KMS-11 (cell line): ENCODE measurements around the gene COX11.

ENCODE experiments used
- H2AFZ ChIP-seq: fragments of 200-600 bp; sonication (generic); 2 replicates; pipeline ENCODE4 v1.6.1; 2016; ENCODE audit warnings: antibody characterized with exemption, mixed run types, low read depth
- H3K27ac ChIP-seq: fragments of 200-600 bp; sonication (generic); 2 replicates; pipeline ENCODE4 v1.6.1; 2016; ENCODE audit warnings: mild to moderate bottlenecking, mixed run types
- H3K27me3 ChIP-seq: fragments of 200-600 bp; sonication (generic); 2 replicates; pipeline ENCODE4 v1.6.1; 2017; ENCODE audit warnings: mild to moderate bottlenecking, low read depth, mixed run types, moderate library complexity; ENCODE audit not compliant: insufficient read depth
- H3K36me3 ChIP-seq: fragments of 200-600 bp; sonication (generic); 2 replicates; pipeline ENCODE4 v1.6.1; 2017; ENCODE audit warnings: mild to moderate bottlenecking, mixed run types; ENCODE audit not compliant: insufficient read depth
- H3K4me1 ChIP-seq: fragments of 200-600 bp; sonication (generic); 2 replicates; pipeline ENCODE4 v1.6.1; 2016; ENCODE audit warnings: mild to moderate bottlenecking, low read depth, mixed run types; ENCODE audit not compliant: poor library complexity, severe bottlenecking
- H3K4me2 ChIP-seq: fragments of 200-600 bp; sonication (generic); 2 replicates; pipeline ENCODE4 v1.7.0; 2016; ENCODE audit warnings: mild to moderate bottlenecking, mixed run types
- H3K4me3 ChIP-seq: fragments of 200-600 bp; sonication (generic); IDR thresholded peaks from 2 replicates; pipeline ENCODE4 v1.6.1; 2017; ENCODE audit warnings: low read depth, low read length, mixed read lengths; ENCODE audit not compliant: insufficient read depth
- H3K79me2 ChIP-seq: fragments of 200-600 bp; sonication (generic); 2 replicates; pipeline ENCODE4 v1.6.1; 2016; ENCODE audit warnings: low read depth, mixed run types; ENCODE audit not compliant: insufficient read depth
- H3K9ac ChIP-seq: fragments of 200-600 bp; sonication (generic); 2 replicates; pipeline ENCODE4 v1.6.1; 2016; ENCODE audit warnings: mild to moderate bottlenecking, mixed run types
- H4K20me1 ChIP-seq: fragments of 200-600 bp; sonication (generic); 2 replicates; pipeline ENCODE4 v1.6.1; 2016; ENCODE audit warnings: mild to moderate bottlenecking, mixed run types; ENCODE audit not compliant: insufficient read depth
- TF ChIP-seq, protein P1 (sequence below): fragments of 200-600 bp; sonication (generic); conservative IDR thresholded peaks from 2 replicates; pipeline ENCODE4 v1.6.1; 2017; ENCODE audit warnings: low read depth, mild to moderate bottlenecking, antibody characterized with exemption, low read length, moderate library complexity, mixed read lengths

COX11 gene

DNA sequence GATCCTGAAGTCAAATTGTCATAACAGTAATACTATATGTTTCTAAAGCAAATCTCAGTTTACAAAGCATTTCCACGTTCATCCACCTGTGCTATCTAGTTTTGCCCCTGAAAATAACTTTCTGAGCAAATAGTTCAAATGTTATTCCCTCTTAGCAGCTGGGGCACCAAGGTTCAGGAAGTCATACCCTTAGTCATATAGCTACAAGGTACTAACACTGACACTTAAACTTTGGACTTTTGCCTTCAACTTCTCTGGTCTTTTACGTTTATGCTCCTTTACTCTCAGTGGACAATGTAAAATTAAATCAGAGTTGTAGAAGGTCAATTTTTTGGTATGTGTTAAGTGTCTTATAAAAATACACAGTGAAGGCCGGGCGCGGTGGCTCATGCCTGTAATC lies 33.0 kb downstream of the COX11 start:
- Histone ChIP-seq H3K79me2 (no peaks in the 10 kb centered on the region), H3K9ac (no peak overlapping the region), H2AFZ (no peak overlapping the region), H4K20me1 (no peaks in the 10 kb centered on the region), H3K27me3 (no peaks in the 10 kb centered on the region), H3K36me3 (no peaks in the 10 kb centered on the region), H3K4me1 (no peaks in the 10 kb centered on the region), H3K4me3 (no peak overlapping the region), H3K4me2 (no peak overlapping the region), H3K27ac (no peak overlapping the region)
- TF ChIP-seq, protein P1, sequence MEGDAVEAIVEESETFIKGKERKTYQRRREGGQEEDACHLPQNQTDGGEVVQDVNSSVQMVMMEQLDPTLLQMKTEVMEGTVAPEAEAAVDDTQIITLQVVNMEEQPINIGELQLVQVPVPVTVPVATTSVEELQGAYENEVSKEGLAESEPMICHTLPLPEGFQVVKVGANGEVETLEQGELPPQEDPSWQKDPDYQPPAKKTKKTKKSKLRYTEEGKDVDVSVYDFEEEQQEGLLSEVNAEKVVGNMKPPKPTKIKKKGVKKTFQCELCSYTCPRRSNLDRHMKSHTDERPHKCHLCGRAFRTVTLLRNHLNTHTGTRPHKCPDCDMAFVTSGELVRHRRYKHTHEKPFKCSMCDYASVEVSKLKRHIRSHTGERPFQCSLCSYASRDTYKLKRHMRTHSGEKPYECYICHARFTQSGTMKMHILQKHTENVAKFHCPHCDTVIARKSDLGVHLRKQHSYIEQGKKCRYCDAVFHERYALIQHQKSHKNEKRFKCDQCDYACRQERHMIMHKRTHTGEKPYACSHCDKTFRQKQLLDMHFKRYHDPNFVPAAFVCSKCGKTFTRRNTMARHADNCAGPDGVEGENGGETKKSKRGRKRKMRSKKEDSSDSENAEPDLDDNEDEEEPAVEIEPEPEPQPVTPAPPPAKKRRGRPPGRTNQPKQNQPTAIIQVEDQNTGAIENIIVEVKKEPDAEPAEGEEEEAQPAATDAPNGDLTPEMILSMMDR, result no peak

DNA sequence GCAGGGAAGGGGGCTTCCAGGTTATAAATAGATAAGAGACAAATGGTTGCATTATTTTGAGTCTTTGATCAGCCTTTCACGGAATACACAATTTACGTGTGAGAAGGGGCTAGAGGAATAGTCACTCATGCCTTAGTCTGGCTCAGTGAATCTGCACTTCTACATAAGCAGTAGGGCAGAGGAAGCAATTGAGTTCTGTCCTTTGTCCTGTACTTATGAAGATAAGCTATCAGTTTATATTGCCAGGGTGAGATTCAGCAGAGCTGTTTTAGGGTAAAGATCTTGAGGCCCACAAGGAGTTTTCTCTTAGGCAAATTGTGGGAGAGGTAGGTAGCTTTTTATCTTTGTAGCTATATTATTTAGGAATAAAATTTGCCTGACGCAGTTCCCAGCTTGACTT lies 34.5 kb downstream of the COX11 start:
- H3K79me2 ChIP-seq, result no peaks in the 10 kb centered on the region
- H3K27me3 ChIP-seq, result no peaks in the 10 kb centered on the region
- TF ChIP-seq, protein P1, result no peak
- H3K36me3 ChIP-seq, result no peaks in the 10 kb centered on the region
- no peak overlapping the region for H2AFZ ChIP-seq
- no peaks in the 10 kb centered on the region for H3K4me1 ChIP-seq
- no peak overlapping the region for H3K4me2 ChIP-seq
- H3K4me3 ChIP-seq, result no peak overlapping the region
- no peaks in the 10 kb centered on the region for H4K20me1 ChIP-seq
- no peak overlapping the region for H3K9ac ChIP-seq
- no peak overlapping the region for H3K27ac ChIP-seq

DNA sequence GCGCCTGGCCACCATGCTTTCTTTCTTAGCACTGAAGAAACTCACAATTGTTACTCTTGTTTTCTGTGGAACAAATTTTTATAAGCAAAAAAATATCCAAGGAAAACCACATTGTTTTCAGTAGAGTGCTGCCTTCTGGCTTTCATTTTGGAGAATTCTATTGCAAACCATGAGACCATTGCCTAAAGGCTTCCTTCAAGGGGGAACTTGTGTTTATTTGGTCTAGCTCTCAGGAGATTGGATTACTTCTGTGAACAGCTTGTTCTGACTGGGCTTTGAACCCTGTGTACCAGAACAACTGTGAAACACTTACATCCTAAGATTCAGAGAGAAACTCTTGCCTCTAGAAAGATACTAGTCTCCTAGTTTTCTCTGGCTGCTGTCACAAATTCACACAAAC lies 35.7 kb downstream of the COX11 start:
- no peak overlapping the region for H3K9ac ChIP-seq
- TF ChIP-seq, protein P1, result no peak
- H4K20me1 ChIP-seq, result no peaks in the 10 kb centered on the region
- no peaks in the 10 kb centered on the region for H3K79me2 ChIP-seq
- H3K36me3 ChIP-seq, result no peaks in the 10 kb centered on the region
- H3K27me3 ChIP-seq, result no peaks in the 10 kb centered on the region
- H3K4me2 ChIP-seq, result no peak overlapping the region
- no peaks in the 10 kb centered on the region for H3K4me1 ChIP-seq
- no peak overlapping the region for H2AFZ ChIP-seq
- no peak overlapping the region for H3K4me3 ChIP-seq
- H3K27ac ChIP-seq, result no peak overlapping the region

- Histone ChIP-seq H3K4me3 (no peak overlapping the region), H4K20me1 (no peaks in the 10 kb centered on the region), H3K4me1 (no peaks in the 10 kb centered on the region), H3K9ac (no peak overlapping the region), H3K27me3 (no peaks in the 10 kb centered on the region), H3K4me2 (no peak overlapping the region), H2AFZ (no peak overlapping the region), H3K79me2 (no peaks in the 10 kb centered on the region), H3K27ac (no peak overlapping the region), H3K36me3 (no peaks in the 10 kb centered on the region)
- TF ChIP-seq, protein P1, result no peak
These were observed 40.9 kb downstream of the COX11 start for GRCh38 chr17:54927525-54927924.
